Right atrium auricular region (tissue), 2 donors: Measurements from ENCODE around the gene B3GNT9. TPM values are rescaled to one million over a fixed set of nuclear protein-coding genes. Genes with fewer than 3 reads are reported as not detected.

Source experiments
- DNase-seq: peaks from one replicate; pipeline ENCODE4 v3.0.0-alpha.2; 2019; ENCODE audit warnings: low spot score
- H3K27ac ChIP-seq, 2 donors: fragments of 200-600 bp; sonication (generic); 1 replicate in 1 of 2; 2 replicates in 1 of 2; pipeline ENCODE4 v1.5.1; 2016 to 2019
- H3K27me3 ChIP-seq, 2 donors: fragments of 200-600 bp; sonication (generic); one replicate each; pipeline versions ENCODE4 v1.5.1 to v1.6.0; 2017 to 2019
- H3K36me3 ChIP-seq: fragments of 200-600 bp; sonication (generic); one replicate; pipeline ENCODE4 v1.5.1; 2016
- H3K4me1 ChIP-seq, 2 donors: fragments of 200-600 bp; sonication (generic); one replicate each; pipeline versions ENCODE4 v1.5.1 to v1.6.0; 2017 to 2019
- H3K4me3 ChIP-seq, 2 donors: fragments of 200-600 bp; sonication (generic); 1 replicate in 1 of 2; 2 replicates in 1 of 2; pipeline ENCODE4 v1.5.1; 2017 to 2019; ENCODE audit warnings: mild to moderate bottlenecking in 1 of 2, moderate library complexity in 1 of 2
- H3K9me3 ChIP-seq, 2 donors: fragments of 200-600 bp; sonication (generic); one replicate each; pipeline ENCODE4 v1.5.1; 2019
- total RNA-seq, 2 donors: library from RNA; depleted of rRNA; stranded (reverse); fragments of >200 nt; gene quantifications; one replicate each; pipeline ENCODE4 v1.1.0, GENCODE V29; 2016
- TF ChIP-seq, protein P1 (sequence below), 2 donors: fragments of 200-600 bp; sonication (generic); IDR thresholded peaks; one replicate each; pipeline ENCODE4 v1.5.1; 2019; ENCODE audit warnings: antibody characterized with exemption in 2 of 2

B3GNT9 gene
- total RNA-seq, 2 donors from 2014 or later, result 12.2 to 31.6 TPM

DNA sequence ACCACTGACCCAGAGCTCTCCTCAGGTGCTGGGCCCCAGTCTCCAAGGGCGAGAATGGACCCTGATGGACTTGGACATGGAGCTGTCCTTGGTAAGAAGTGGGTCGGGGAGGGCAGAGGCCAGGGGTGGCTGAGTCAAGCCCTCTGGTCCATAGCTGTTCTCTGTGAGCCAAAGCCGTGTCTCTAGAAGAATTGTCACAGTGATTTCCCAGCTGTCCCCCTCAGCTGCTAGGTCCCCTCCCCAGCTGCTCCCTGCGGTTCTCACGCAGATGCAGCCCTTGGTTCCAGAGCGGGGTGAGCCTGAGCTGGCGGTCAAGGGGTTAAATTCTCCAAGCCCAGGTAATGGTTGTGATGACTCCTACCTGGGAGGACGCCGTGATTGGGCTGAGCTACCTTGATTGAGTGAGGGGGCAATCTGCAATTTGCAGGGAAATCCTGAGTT is 18.2 kb upstream of the B3GNT9 start:
- Histone ChIP-seq H3K9me3 (no peaks in the 10 kb centered on the region), H3K27me3 (no peaks in the 10 kb centered on the region), H3K36me3 (no peaks in the 10 kb centered on the region), H3K4me3 (no peak overlapping the region), H3K27ac (peak overlapping the region; percentile 90 to 93), H3K4me1 (peaks cover 0 to 69% of the 10 kb centered on the region in 2 donors)
- TF ChIP-seq, protein P1, sequence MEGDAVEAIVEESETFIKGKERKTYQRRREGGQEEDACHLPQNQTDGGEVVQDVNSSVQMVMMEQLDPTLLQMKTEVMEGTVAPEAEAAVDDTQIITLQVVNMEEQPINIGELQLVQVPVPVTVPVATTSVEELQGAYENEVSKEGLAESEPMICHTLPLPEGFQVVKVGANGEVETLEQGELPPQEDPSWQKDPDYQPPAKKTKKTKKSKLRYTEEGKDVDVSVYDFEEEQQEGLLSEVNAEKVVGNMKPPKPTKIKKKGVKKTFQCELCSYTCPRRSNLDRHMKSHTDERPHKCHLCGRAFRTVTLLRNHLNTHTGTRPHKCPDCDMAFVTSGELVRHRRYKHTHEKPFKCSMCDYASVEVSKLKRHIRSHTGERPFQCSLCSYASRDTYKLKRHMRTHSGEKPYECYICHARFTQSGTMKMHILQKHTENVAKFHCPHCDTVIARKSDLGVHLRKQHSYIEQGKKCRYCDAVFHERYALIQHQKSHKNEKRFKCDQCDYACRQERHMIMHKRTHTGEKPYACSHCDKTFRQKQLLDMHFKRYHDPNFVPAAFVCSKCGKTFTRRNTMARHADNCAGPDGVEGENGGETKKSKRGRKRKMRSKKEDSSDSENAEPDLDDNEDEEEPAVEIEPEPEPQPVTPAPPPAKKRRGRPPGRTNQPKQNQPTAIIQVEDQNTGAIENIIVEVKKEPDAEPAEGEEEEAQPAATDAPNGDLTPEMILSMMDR (IDR thresholded peaks at IDR 0.05), result no peak
- no peak for DNase-seq

DNA sequence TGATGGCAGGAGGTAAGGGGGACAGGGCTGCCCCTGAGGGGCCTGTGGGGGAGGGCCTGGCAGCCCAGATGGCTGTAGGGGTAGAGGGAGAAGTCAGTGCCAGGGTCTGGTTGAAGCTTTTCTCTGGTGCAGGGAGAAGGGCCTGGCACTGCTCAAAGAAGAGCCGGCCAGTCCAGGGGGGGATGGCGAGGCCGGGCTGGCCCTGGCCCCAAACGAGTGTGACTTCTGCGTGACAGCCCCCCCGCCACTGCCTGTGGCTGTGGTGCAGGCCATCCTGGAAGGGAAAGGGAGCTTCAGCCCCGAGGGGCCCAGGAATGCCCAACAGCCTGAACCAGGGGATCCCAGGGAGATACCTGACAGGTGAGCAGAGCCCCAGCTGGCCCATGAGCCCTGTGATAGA is 16.8 kb upstream of the B3GNT9 start:
- peak overlapping the region in 1 of 2 donors; percentile 1 for H3K27ac ChIP-seq
- no peak for DNase-seq
- H3K27me3 ChIP-seq, result no peaks in the 10 kb centered on the region
- peaks cover 0 to 69% of the 10 kb centered on the region in 2 donors for H3K4me1 ChIP-seq
- no peaks in the 10 kb centered on the region for H3K9me3 ChIP-seq
- TF ChIP-seq, protein P1 (IDR thresholded peaks at IDR 0.05), result no peak
- no peak overlapping the region for H3K4me3 ChIP-seq
- H3K36me3 ChIP-seq, result no peaks in the 10 kb centered on the region

DNA sequence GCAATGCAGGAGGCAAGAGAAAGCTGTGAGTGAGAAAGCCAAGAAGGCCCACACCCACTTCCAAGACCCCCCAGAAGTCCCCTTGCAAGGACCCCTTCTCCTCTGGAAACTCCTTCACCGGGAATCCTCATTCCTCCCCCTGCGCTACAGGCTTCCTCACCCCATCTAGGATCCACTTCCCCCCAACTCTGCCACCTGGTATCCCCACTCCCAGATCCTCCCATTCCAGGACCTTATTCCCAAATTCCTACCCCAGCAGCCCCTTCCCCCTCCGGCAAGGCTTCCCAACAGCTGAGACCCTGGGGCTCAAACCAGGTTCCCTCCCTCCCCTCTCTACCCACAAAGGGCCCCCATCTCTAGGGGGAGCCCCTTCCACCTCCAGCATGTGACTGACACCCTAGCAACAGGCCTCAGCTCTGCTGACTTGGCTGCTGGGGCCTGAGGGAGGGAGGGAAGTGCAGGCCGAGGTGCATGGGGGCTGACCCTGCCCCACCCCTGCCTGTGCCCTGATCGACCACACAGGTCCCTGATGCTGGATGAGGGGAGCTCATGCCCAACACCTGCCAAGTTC is 15.9 kb upstream of the B3GNT9 start:
- no peak overlapping the region for H3K4me3 ChIP-seq
- peaks cover 0 to 74% of the 10 kb centered on the region in 2 donors for H3K4me1 ChIP-seq
- DNase-seq, result no peak
- H3K27ac ChIP-seq, result peak overlapping the region in 1 of 2 donors; percentile 1
- H3K27me3 ChIP-seq, result no peaks in the 10 kb centered on the region
- H3K36me3 ChIP-seq, result no peaks in the 10 kb centered on the region
- TF ChIP-seq, protein P1 (IDR thresholded peaks at IDR 0.05), result no peak
- no peaks in the 10 kb centered on the region for H3K9me3 ChIP-seq

DNA sequence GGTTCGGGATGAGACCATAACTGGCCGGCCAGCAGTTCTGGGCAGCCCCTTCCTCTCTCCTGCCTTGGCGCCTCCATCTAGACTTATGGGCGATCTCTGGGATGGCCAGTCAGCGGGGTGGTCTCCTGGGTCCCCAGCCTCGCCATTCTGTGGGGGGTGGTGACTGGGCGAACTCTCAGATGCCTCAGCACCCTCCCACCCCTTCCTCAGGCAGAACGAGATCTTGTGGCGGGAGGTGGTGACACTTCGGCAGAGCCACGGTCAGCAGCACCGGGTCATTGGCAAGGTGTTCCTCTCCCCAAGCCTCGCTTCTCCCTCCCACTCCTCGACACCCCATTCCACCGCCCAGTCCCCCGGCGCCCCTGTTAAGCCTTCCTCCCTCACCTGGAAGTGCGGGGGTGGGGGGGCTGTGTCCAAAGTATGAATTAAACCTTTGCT is 15.3 kb upstream of the B3GNT9 start:
- Histone ChIP-seq H3K4me3 (no peak overlapping the region), H3K36me3 (no peaks in the 10 kb centered on the region), H3K27me3 (no peaks in the 10 kb centered on the region), H3K27ac (peak overlapping the region in 1 of 2 donors; percentile 69), H3K9me3 (no peaks in the 10 kb centered on the region), H3K4me1 (peaks cover 0 to 74% of the 10 kb centered on the region in 2 donors)
- TF ChIP-seq, protein P1 (IDR thresholded peaks at IDR 0.05), result no peak
- DNase-seq, result no peak

DNA sequence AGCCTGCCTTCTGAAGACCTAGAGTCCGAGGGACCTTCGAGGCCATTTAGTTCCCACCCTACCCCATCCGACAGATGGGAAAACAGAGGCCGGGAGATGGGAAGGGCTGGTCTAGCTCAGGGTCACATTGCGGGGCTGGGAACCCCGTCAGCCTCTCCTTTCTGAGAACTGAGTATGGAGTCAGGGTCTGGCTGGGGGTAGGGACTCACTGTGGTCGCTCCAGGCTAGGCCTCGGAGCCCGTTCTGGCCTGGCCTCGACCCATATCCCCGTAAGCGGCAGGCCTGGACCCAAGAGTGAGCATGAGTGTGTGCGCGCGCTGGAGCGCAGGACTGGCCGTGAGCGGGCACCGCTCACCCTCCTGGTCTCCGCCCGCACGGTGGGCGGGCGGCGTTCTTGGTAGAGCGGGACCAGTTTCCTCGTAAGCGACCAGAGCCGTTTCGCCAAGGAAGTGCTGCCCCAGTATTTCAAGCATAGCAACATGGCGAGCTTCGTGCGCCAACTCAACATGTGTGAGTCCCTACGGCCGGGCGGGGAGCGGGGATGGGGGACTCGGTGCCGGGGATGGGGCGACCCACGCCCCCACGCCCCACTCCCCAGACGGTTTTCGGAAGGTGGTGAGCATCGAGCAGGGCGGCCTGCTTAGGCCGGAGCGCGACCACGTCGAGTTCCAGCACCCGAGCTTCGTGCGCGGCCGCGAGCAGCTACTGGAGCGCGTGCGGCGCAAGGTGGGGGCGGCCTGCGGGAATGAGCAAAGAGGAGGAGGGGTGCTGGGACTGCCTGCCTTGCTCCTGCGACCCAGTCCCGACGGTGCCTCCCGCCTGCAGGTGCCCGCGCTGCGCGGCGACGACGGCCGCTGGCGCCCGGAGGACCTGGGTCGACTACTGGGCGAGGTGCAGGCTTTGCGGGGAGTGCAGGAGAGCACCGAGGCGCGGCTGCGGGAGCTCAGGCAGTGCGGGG is 14.6 kb upstream of the B3GNT9 start:
- Histone ChIP-seq H3K27me3 (no peaks in the 10 kb centered on the region), H3K36me3 (no peaks in the 10 kb centered on the region), H3K9me3 (no peaks in the 10 kb centered on the region), H3K27ac (peak overlapping the region; percentile 69 to 80), H3K4me1 (peaks cover 0 to 70% of the 10 kb centered on the region in 2 donors), H3K4me3 (peak overlapping the region; percentile 26 to 47)
- no peak for DNase-seq
- TF ChIP-seq, protein P1 (IDR thresholded peaks at IDR 0.05), result no peak
